ENCODE results near the gene CHST8. TPM values are rescaled to one million over a fixed set of nuclear protein-coding genes. Genes with fewer than 3 reads are reported as not detected.

CHST8 gene
- polyA plus RNA-seq, 3 donors: 0.56 to 1.2 (median 0.91) TPM

DNA sequence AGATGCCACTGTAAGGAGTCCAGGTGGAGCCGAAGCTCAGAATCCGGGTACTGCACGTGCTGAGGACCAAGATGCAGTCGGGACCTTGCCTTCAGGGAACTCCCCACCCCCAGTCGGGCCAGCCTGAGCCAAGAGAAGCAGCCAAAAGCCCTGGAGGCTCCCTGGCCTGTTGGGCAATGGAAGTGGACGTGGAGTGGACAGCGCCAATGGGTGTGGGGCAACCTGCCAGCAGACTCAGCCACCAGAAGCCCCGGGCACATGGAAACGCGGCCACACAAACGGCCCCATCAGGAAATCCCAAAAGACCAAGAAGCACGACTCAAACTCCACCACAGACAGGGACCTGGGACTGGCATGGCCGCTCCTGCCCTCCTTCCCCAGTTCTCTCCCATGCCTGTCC, 144.9 kb downstream of the CHST8 start:
- H3K27ac ChIP-seq (ENCODE audit: low read depth, low read length): no peak overlapping the region
- 69 to 72% (median 72%) methylated on average over 13 of the region's 13 CpGs for WGBS, 3 donors

GRCh38 chr19:33767898-33768413, 146.2 kb downstream of the CHST8 start:
- 36 to 43% (median 40%) methylated on average over 9 of the region's 9 CpGs for WGBS, 3 donors
- H3K27ac ChIP-seq (ENCODE audit: low read depth, low read length): no peak overlapping the region

- H3K27ac ChIP-seq (ENCODE audit: low read depth, low read length): no peak overlapping the region
- WGBS, 3 donors: 54 to 74% (median 64%) methylated on average over 6 of the region's 6 CpGs
Observed at GRCh38 chr19:33769208-33769607, 147.5 kb downstream of the CHST8 start.

- H3K27ac ChIP-seq (ENCODE audit: low read depth, low read length): no peak overlapping the region
- WGBS, 3 donors: 65 to 74% (median 74%) methylated on average over 8 of the region's 8 CpGs
Observed at GRCh38 chr19:33770107-33770506, 148.4 kb downstream of the CHST8 start.

DNA sequence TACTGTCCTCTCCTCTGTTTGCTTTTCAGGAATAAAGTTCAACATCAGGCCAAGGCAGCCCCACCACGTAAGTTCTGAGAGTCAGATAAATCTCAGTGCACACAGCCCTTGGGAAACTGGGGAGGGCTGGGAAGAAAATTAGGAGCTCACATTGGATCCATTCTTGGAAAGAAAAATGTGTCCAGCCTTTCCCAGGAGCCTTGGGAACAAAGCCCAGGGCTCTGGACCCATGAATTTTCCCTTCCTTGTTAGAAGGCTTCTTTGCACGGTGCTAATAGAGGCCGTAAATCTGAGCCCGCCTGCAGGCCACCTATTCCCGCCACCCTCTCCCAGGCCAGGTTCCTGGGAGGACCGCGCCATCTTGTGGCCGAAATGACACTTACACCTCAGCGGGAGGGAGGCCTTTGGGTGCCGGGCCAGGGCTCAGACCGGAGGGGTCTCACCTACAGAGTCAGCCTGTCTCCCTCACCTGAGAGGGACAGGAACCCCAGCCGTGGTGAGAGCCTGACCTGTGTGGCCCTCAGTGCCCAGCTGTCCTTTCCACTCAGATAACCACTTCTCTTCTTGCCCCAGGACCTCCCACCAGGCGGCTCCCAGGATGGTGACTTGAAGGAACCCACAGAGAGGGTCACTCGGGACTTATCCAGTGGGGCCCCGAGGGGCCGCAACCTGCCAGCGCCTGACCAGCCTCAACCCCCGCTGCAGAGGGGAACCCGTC, 149.8 kb downstream of the CHST8 start:
- 27 to 34% (median 27%) methylated on average over 19 of the region's 19 CpGs for WGBS, 3 donors
- no peak overlapping the region for H3K27ac ChIP-seq (ENCODE audit: low read depth, low read length)

- 90 to 95% (median 95%) methylated on average over 70 to 72 of the region's 72 CpGs for WGBS, 3 donors
- no peak overlapping the region for H3K27ac ChIP-seq (ENCODE audit: low read depth, low read length)
Observed at GRCh38 chr19:33772102-33772857, 150.5 kb downstream of the CHST8 start.

DNA sequence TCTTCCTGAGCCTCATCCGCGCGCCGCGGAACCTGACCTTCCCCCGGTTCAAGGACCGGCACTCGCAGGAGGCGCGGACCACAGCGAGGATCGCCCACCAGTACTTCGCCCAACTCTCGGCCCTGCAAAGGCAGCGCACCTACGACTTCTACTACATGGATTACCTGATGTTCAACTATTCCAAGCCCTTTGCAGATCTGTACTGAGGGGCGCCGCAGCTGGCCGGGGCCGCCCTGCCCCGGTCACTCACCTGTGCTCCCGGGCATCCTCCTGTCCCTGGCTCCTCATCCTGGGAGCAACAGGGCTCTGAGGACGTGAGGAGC, 151.1 kb downstream of the CHST8 start:
- H3K27ac ChIP-seq (ENCODE audit: low read depth, low read length): no peak overlapping the region
- WGBS, 3 donors: 87 to 96% (median 94%) methylated on average over 23 of the region's 23 CpGs

DNA sequence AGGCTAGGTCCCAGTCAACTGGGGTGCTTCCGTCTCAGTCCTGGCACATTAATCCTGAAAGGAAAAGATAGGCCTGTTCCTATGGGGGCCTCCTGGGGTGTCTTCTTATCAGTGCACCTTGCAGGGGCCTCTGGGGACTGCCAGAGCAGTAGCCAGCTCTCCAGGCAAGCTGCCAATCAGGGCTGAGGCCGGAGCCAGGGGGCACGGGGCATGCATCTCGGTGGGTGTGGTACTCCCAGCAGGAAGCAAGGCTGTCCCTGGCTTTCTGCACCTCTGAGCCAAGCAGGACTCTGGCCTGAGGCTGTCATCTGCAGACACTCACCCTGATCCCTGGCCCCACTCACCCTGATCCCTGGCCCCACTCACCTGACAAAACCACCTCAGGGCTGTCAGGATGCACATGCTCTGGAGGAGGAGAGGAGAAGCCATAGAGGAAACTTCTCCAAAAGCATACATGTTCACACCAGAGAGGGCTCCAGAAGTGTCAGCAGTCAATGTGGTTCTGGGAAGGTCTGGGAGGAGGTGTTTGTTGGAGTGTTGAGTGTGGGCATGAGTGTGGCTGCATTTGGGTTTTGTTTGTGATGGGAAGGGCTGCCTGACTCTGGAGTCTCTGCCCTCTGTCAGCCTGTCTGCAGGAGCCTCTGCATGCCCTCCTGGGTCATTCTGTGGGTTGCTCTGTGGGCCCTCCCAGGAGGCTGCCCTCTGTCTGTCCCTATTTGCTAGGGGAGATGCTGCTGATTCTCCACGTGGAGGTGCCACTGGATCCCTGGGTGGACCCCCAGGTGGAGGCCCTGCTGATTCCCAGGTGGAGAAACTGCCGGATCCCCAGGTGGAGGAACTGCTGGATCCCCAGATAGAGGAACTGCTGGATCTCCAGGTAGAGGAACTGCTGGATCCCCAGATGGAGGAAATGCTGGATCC, 152.2 kb downstream of the CHST8 start:
- H3K27ac ChIP-seq (ENCODE audit: low read depth, low read length): no peak overlapping the region
- WGBS, 3 donors: 35 to 46% (median 37%) methylated on average over 6 of the region's 6 CpGs

- H3K27ac ChIP-seq (ENCODE audit: low read depth, low read length): no peak overlapping the region
- 70 to 75% (median 74%) methylated on average over 6 of the region's 6 CpGs for WGBS, 3 donors
Observed at GRCh38 chr19:33774751-33775150, 153.0 kb downstream of the CHST8 start.

GRCh38 chr19:33775731-33776487, 154.2 kb downstream of the CHST8 start:
- WGBS, 3 donors: 74 to 83% (median 79%) methylated on average over 9 of the region's 9 CpGs
- H3K27ac ChIP-seq (ENCODE audit: low read depth, low read length): no peak overlapping the region

DNA sequence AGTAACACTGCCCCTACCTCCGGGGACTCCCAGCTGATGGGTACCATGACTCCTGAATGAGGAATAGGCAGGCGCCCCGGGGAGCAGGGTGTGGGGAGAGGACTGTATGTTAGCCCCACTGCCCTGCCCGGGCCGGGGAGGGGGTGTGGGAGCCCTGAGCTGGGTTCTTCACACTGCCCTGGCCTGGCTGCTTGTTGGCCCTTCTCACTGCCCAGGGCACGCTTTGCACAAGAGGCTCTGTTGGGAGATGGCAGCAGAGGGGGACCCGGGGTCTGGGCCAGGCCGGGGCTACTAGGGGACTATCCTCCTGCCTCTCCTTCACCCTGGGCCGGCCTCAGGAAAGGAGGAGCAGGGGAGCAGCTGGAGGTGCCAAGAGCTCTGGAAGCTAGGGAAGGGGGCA, 155.6 kb downstream of the CHST8 start:
- H3K27ac ChIP-seq (ENCODE audit: low read depth, low read length): no peak overlapping the region
- whole genome bisulfite sequencing, 3 donors: 70 to 79% (median 77%) methylated on average over 9 of the region's 9 CpGs

GRCh38 chr19:33777753-33778088, 156.0 kb downstream of the CHST8 start:
- 51 to 56% (median 52%) methylated on average over 16 to 17 of the region's 17 CpGs for WGBS, 3 donors
- no peak overlapping the region for H3K27ac ChIP-seq (ENCODE audit: low read depth, low read length)

GRCh38 chr19:33778089-33778791, 156.5 kb downstream of the CHST8 start:
- WGBS, 3 donors: 9 to 17% (median 12%) methylated on average over 42 to 49 of the region's 49 CpGs
- no peak overlapping the region for H3K27ac ChIP-seq (ENCODE audit: low read depth, low read length)

DNA sequence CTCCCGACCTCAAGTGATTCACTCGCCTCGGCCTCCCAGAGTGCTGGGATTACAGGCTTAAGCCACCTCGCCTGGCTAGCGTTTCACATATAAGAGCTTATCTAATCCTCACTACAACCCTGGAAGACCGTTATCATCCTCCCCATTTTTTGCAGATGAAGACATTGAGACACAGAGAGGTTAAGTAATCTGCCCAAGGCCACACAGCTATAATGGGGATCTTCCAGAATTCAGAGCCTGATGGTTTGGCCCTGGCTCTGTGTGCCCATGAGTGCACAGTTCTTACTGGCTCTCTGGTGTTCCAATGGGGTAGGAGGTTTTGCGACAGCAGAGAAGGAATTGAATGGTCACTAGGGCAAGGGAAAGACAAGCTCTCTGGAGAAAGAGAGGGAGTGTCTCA, 158.1 kb downstream of the CHST8 start:
- H3K27ac ChIP-seq (ENCODE audit: low read depth, low read length): no peak overlapping the region
- 84 to 85% (median 85%) methylated on average over 7 of the region's 7 CpGs for WGBS, 3 donors

GRCh38 chr19:33780251-33780650, 158.5 kb downstream of the CHST8 start:
- 35 to 46% (median 45%) methylated on average over 6 of the region's 6 CpGs for WGBS, 3 donors
- no peak overlapping the region for H3K27ac ChIP-seq (ENCODE audit: low read depth, low read length)

GRCh38 chr19:33780746-33781145, 159.0 kb downstream of the CHST8 start:
- H3K27ac ChIP-seq (ENCODE audit: low read depth, low read length): no peak overlapping the region
- 42 to 59% (median 45%) methylated on average over 10 to 12 of the region's 12 CpGs for WGBS, 3 donors

GRCh38 chr19:33781415-33781935, 159.7 kb downstream of the CHST8 start:
- no peak overlapping the region for H3K27ac ChIP-seq (ENCODE audit: low read depth, low read length)
- 62 to 83% (median 80%) methylated on average over 15 of the region's 15 CpGs for WGBS, 3 donors

Data from adipose tissue (tissue), 3 donors.